GM18511 (cell line): ENCODE data around the gene RECQL5.

ENCODE experiments used
- ATAC-seq: cut with Tn5 transposase; IDR thresholded peaks from one replicate; pipeline ENCODE4 v1.9.1; 2021; ENCODE audit warnings: mild to moderate bottlenecking, moderate library complexity; ENCODE audit not compliant: unreplicated experiment

RECQL5 gene

GRCh38 chr17:75619506-75620431 is 47.2 kb downstream of the RECQL5 start:
- ATAC-seq = no peak

DNA sequence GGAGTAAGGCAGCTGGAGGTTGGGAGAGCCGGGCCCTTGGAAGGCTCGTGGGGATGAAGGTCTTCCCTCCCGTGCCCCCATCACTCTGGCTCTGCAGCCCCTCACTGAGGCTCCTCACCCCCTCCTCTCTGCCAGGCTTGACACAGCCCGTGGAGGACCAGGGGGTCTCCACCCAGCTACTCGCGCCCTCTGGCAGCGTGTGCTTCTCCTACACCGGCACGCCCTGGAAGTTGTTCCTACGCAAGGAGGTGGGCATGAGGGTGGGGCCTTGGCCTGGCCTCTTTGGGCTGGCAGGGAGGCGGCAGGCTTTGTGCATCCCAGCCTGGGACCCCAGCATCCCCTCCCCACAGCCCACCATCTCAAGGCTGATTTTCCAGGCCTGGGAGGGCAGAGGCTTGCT is 49.3 kb downstream of the RECQL5 start:
- no peak for ATAC-seq

DNA sequence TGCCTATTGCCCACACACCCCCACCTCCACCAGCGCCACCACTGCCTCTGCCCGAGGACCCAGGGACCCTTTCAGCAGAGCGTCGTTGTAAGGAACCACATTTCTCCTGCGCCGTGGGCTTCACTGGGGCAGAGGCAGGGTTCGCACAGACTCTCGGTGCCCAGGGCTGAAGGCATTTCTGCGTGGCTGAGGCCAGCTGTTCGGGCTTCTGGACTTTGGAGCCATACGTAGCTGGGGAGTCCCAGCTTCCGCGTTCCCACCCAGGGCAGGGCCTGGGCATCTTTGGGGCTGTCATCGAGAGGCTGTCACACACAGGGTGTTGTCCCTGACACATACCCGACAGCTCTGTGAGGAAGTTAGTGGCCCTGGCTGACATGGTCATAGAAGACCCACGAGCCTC is 49.7 kb downstream of the RECQL5 start:
- no peak for ATAC-seq

- ATAC-seq = no peak
These were observed 50.3 kb downstream of the RECQL5 start for GRCh38 chr17:75616521-75617122.

GRCh38 chr17:75615301-75615700 is 51.7 kb downstream of the RECQL5 start:
- ATAC-seq = no peak

DNA sequence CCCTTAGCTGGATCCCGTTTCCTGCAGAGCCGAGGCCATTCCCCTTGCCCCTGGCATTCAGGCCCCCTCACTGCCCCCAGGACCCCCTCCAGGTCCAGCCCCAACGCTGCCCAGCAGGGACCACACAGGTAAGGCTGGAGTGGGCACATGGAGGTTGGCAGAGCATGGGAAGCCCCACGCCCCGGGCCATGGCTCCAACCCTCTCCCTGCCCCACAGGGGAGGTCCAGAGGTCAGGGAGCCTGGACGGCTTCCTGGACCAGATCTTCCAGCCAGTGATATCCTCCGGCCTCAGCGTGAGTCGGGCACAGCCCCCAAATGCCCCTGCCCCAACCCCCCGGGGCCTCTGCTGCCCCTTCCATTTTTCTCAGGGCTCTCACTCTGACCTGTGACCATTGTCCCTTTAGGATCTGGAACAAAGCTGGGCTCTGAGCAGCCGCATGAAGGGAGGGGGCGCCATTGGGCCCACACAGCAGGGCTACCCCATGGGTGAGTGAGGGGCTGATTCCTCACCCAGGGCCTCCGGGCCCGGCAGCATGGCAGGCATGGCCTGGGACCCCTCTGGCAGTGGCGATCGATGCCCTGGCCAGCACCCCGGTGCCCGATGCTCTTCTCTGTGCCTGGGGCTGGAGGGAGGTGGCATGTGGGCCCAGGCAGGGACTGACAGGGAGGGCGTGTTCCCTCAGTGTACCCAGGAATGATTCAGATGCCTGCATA is 52.2 kb downstream of the RECQL5 start:
- ATAC-seq = no peak

- no peak for ATAC-seq
These were observed 52.9 kb downstream of the RECQL5 start for GRCh38 chr17:75614006-75614405.

GRCh38 chr17:75612906-75613626 is 53.9 kb downstream of the RECQL5 start:
- no peak for ATAC-seq

DNA sequence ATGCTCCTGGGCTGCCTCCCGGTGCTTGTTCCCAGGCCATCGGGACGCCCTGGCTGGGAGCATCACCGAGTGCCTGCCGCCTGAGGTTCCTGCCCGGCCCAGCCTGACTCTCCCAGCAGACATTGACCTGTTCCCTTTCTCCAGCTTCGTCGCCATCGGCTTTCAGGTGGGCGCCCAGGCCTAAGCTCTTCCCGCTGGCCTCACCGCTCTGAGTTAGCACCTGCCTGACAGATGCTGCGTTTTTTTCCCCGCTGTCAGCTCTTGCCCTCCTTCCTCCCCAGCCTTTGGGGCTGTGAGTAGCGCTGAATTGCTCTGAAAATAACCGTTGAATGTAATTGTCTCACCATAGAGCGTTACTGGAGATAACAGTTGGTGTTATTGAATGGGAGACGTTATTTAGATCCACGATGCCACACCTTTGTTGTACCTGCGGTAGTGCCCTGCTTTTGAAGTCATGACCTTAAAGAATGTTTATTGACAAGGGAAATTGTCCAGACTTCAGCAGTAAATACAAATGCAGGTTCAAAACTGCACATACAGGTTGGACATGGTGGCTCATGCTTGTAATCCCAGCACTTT is 55.0 kb downstream of the RECQL5 start:
- no peak for ATAC-seq

- no peak for ATAC-seq
These were observed 56.6 kb downstream of the RECQL5 start for GRCh38 chr17:75610103-75610984.

DNA sequence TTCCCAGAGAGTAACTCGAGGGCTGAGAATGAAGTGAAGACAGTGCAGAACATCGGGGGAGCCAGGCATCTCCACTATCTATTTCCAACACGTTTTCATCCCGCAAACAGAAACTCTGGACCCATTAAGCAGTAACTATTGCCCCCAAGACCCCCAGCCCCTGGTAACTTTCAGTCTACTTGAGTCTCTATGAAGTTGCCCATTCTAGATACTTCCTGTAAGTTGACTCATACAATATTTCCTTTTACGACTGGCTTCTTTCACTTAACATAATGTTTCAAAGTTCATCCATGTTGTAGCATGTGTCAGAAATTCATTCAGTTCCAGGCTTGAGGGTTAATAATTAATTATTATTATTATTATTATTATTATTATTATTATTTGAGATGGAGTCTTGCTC is 59.9 kb downstream of the RECQL5 start:
- ATAC-seq = no peak

DNA sequence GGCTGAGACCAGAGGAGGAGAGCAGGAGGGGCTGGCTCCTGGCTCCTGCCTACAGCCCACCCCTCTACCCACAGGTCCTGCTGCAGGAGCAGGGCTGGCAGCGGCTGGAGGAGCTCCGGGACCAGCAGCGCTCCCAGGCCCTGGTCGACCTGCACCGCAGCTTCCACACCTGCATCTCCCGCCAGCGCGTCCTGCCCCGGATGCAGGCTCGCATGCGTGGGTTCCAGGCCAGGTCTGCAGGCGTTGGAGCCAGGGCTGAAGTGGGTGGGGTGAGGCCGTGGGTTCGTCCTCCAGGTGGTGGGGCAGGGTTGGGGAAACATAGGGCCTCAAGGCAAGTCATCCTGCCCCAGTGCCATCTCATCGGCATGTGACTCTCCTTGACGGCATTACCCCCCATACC is 61.2 kb downstream of the RECQL5 start:
- no peak for ATAC-seq

GRCh38 chr17:75604034-75604695 is 62.8 kb downstream of the RECQL5 start:
- no peak for ATAC-seq

DNA sequence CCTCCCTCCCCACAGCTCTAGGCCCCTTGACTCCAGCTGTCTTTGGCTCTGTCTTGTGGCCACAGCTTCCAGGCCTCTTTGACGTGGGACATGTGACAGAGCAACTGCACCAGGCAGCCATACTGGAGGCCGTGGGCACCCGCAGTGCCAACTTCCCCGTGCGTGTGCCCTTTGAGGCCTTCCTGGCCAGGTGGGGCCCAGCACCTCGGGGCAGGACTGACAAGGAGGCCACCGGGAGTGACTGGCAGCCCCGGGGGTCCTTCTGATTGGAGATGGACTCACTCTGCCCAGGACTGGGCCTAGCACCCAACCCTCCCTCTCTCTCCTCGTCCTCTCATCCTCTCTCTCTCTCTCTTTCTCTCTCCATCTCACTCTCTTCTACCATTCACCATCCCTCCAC is 63.8 kb downstream of the RECQL5 start:
- no peak for ATAC-seq

GRCh38 chr17:75602644-75603043 is 64.3 kb downstream of the RECQL5 start:
- ATAC-seq = no peak

DNA sequence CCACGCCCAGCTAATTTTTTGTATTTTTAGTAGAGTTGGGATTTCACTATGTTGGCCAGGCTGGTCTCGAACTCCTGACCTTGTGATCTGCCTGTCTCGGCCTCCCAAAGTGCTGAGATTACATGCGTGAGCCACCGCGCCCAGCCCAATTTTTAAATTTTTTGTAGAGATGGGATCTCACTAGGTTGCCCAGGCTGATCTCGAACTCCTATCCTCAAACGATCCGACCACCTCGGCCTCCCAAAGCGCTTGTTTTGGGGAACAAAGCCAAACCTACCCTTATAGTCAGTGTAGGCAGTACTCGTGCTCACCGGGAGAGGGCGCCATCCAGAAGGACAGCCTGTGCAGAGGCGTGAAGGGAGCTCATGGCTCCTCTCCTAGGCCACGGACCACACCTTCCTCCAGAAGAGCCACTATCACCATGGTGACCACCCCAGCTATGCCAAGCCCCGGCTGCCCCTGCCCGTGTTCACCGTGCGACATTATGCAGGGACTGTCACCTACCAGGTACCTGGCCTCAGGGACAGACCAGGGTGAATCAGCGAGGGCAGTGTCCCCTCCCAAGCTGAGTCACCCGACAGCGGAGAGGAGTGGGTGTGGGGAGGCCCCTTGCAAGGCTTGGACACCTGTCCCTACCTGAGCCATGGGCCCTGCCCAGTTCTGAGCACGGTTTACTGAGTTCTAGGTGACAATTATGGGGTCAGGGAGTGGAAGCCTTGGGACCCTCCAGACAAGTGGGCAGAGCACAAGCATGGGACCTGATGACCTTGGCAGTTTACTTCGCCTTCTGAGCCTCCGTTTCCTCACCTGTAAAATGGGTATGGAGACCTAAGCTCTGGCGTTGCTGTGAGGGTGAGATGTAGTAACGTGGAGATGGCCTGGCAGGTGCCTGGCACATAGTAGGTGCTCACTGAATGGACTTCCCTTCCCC is 65.6 kb downstream of the RECQL5 start:
- ATAC-seq = no peak

DNA sequence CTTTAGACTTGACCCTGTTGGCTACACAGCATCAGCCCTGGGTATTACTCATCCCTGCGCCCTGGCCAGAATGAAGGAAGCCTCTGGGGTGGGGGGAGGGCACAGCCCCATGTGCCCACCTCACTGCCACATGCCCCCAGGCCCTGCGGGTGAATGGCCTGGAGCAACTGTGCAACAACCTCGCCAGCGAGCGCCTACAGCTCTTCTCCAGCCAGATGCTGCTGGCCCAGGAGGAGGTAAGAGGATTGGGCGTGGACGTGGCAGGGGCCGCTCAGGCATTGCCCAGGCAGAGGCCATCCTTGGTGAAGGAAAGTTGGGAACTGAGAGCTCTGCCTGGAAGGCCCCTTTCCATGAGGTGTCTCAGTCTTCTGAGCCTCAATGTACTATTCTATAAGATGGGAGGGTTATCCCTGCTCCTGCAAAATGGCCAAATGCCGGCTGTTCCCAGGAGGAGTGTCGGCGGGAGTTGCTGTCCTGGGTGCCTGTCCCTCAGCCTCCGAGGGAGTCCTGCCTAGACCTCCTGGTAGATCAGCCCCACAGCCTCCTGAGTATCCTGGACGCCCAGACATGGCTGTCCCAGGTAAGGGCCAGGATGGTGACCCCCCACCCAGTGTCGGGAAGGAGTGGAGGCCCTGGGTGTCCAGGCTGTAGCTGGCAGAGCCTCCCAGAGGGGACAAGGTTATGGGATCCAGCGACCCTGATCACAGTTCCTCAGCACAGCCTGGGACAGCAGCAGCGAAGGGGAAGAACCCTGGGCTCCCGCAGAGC is 70.5 kb downstream of the RECQL5 start:
- ATAC-seq = no peak
